GDM1 (cell line): ENCODE results near the gene DNAH17.

Experiments used
- DNase-seq: peaks from one replicate; lab custom pipeline; 2025; lab: John Stamatoyannopoulos, UW

DNAH17 gene

DNA sequence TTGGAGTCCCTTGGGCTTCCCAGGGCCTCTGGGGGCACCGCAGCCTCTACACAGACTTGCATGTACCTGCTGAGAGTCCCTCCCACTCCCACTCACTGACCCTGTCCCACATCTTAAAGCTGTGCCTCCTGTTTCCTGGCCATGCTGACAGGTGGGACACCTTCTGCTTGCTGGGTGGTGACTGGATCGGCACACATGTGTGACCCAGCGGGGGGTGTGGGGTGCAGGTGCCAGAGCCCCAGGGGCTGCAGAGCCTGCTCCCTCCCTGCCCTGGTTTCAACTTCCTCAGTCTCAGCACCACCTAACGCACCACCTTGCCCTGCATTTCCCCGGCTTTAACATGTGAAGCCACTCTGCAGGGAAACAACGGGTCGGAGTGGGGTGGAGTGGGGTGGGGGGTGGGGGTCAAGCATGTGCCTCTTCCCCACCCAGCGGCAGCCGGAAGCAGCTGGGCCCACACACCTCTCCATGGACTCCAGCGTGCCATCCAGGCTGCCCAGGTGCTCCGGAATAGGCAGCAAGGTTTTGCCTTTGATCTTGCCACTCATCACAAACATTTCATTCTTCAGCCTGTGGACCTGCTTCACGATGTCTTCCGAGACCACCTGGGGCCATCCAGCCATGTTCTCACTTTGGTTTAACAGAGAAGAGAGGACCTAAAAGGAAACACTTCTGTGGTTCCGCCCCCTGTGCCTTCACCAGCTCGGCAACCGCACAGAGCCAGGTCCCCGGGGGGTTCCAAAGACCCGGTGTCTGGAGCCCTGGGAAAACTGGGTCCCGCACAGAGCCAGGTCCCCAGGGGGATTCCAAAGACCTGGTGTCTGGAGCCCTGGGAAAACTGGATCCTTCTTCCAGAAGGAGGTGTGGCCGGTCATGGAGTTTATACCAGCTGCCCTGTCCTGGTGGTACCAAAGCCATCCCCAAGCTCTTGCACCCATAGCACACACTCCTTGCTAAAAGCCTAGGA lies 4.7 kb downstream of the DNAH17 start:
- no peak for DNase-seq

DNA sequence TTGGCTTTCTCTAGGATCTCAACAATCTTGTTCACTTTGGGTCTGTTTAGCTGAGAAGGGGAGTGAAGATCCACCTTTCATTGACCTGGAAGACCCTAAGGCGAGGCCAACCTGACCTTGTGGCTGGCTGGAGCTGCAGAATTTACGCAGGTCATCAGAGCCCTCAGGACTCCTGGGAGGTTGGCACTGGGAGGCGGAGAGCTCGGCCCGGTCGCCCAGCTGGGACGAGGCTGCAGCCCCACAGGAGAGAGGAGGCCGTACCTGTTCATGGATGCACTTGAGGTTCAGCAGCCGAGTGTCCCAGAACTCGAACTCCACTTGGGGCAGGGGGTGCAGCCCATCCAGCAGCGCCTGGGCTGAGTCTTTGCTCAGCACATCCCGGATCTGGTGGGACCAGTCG lies 5.9 kb downstream of the DNAH17 start:
- no peak for DNase-seq

DNA sequence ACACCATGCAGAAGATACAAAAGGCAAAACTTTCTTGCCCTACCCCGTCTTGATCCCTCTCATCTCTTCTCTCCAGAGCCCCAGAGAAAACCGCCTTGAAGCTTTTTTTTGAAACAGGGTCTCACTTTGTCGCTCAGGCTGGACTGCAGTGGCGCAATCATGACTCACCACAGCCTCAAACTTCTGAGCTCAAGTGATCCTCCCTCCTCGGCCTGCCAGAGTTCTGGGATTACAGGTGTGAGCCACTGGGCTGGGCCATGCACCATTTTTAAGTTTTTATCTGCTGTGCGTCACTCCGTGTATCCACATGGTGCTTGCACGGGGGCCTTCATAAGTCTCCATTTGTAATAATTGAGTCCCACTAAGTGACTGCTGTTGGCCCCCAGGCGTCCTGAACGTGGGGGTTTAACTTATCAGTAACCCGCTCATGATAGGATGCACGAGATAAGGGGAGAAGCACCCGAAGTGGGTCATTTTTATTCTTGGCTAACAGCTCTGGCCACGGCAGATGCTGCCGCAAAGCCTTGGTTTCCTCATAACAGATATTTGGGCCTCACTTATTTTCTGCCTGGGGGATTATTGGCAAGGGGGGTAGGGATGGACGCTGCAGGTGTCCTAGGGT lies 8.6 kb downstream of the DNAH17 start:
- DNase-seq, result no peak

GRCh38 chr17:78567991-78568390 lies 9.2 kb downstream of the DNAH17 start:
- no peak for DNase-seq

DNA sequence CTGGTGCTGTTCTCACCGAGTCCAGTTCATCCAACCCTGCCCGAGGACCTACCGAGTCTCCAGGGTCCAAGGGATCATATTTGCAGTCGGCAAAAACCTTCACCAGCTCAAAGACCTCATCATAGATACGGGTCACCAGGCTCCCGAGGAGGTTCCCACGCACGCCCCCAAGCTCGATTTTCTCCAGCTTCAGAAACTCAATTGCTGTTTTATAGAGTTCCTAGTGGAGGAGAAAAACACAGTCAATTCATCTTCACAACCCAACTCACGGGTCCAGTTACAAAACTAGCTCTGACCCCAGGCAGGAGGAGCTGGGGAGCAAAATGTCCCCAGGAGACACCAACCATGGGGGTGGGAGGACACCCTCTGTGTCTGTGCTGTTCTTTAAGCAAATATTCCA lies 10.2 kb downstream of the DNAH17 start:
- no peak for DNase-seq

GRCh38 chr17:78563189-78564145 lies 13.7 kb downstream of the DNAH17 start:
- no peak for DNase-seq

DNA sequence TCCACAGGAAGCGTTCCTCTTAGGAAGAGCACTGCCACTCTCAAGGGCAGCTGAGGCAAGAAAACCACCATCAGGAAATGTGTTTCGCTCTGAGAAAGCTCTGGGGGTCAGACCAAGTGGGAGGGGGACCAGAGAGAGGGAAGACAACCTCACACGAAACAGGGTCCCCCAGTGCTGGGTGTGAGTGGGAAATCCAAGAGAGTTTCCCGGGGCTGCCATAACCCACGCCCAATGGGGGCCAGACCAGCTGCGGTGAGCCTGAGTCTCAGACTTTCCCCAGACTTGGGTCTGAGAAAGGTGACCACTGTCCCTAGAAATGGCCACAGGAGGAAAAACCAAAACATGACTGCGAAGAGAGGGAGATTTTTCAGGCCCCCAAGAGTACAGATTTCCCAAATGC lies 14.5 kb downstream of the DNAH17 start:
- DNase-seq, result no peak

DNA sequence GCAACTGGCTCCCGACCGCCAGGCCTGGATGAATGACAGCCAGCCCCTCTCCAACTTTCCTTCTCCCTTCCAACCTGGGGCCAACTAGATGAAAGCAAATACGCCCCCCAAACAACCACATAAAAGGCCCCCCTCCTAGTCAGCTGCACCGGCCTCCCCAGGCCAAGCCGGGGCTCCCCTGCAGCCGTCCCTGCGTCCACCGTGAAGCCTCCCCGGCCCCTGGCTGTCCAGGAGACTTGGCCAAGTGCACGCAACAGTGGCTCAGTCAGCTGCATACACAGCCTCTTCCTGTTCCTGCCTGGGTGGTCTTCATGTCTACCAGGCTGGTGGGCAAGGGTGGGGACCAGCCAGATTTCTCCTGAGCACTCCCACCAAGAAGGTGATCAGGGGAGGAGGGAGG lies 16.0 kb downstream of the DNAH17 start:
- DNase-seq, result no peak

GRCh38 chr17:78560731-78561130 lies 16.5 kb downstream of the DNAH17 start:
- no peak for DNase-seq

GRCh38 chr17:78559749-78560368 lies 17.3 kb downstream of the DNAH17 start:
- no peak for DNase-seq

- no peak for DNase-seq
Observed at GRCh38 chr17:78558989-78559388, 18.2 kb downstream of the DNAH17 start.

DNA sequence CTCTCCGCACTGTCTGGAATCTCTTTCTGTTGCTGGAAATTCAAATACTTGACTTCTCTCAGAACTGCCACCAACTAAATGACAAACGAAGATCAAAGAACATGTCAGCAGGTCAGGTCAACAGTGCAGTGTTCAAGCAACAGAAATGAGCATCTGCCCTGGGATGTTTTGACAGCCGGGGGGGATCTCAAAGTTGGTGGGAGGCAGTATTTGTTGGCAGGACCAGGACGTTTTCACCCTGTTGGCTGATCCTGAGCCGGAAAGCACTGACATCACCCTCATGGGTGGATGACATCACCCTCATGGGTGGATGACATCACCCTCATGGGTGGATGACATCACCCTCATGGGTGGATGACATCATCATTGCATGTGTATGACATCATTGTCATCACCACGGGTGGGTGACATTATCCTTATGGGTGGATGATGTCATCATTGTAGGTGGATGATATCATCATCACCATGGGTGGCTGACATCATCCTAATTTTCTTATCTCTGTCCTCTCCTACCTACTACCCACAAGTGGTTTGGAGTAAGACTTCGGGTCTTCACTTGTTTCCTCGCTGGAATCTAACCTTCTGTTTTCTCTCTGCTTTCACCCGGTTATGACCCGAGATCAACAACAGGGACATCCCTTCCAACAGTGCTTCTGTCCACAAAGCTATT lies 18.9 kb downstream of the DNAH17 start:
- DNase-seq, result no peak

- DNase-seq, result no peak
Observed at GRCh38 chr17:78557598-78558039, 19.6 kb downstream of the DNAH17 start.

- DNase-seq, result no peak
Observed at GRCh38 chr17:78556812-78557211, 20.4 kb downstream of the DNAH17 start.

DNA sequence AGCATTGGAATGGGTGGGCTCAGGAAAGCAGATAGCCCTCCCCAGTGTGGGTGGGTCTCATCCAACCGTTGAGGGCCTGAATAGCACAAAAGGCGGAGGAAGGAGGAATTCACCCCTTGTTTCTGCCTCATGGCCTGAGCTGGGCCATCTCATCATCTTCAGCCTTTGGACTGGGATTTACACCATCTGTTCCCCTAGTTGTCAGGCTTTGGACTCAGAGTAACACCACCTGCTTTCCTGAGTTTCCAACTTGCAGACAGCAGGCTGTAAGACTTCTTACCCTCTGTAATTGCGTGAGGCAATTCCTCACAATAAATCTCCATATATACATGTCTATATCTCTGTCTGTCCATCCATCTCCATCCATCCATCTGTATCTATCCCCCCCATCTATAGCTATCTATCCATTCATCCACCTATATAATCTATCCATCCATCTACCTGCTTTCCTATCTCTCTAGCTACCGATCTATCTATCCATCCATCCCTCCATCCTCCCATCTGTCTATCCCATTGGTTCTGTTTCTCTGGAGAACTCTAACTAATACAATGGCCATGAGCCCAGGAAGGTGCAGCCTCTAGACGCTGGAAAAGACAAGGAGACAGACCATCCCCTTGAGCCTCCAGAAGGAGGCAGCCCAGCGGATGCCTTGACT lies 21.3 kb downstream of the DNAH17 start:
- DNase-seq, result no peak

- DNase-seq, result no peak
Observed at GRCh38 chr17:78550464-78550863, 26.7 kb downstream of the DNAH17 start.

- DNase-seq, result no peak
Observed at GRCh38 chr17:78548725-78549124, 28.5 kb downstream of the DNAH17 start.

- no peak for DNase-seq
Observed at GRCh38 chr17:78547035-78547434, 30.2 kb downstream of the DNAH17 start.

DNA sequence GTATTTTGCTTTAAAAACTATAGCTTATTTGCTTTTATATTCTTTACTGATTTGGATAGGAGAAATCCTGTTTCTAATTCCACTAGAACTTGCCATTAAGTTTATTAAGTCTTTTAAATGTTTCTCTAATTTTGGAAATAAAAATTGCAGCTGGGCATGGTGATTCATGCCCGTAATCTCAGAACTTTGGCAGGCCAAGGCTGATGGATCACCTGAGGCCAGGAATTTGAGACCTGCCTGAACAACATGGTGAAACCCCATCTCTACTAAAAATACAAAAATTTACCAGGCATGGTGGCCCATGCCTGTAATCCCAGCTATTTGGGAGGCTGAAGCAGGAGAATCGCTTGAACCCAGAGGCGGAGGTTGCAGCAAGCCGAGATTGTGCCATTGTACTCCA lies 30.7 kb downstream of the DNAH17 start:
- DNase-seq, result no peak

DNA sequence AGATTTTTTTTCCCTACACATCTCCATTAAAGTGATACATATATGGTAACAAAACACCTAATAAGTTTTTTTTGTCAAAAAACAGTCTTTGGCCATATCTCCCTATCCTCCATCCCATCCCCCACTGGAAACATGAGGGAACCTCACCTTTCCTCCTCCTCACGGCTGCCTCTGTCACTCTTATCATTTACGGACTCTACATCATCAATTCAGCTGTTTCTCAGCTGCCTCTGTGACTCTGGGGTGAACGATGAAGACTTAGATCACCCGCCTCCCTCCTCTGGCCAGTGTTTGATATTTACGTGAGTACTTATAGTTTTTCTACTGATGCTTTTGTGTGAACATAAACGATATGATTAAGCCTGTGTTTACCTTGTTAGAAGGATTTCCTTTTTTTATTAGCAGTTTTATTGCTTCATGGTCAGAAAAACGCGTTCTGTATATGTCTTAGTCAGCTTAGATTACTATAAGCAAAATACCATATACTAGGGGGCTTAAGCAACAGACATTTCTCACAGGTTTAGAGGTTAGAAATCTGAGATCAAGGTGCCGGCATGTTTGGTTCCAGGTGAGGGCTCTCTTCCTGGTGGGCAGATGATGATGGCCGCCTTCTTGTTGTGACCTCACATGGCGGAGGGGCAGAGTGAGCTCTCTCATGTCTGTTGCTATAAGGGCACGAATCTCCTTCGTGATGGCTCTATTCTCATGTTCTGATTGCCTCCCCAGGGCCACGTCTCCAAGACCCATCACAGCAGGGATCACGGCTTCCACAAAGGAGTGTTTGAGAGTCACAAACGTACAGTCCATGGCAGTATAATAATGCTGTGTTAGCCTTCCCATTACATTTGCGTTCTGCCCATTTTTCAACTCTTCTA lies 32.1 kb downstream of the DNAH17 start:
- DNase-seq, result no peak
